ENCODE results near the gene WDR7.

Gene WDR7

GRCh38 chr18:56815926-56816325 lies 164.8 kb downstream of the WDR7 start:
- DNase-seq, result no peak

- DNase-seq, result no peak
Measured at GRCh38 chr18:56823986-56824565, 172.9 kb downstream of the WDR7 start.

- DNase-seq, result no peak
Measured at GRCh38 chr18:56825321-56825720, 174.2 kb downstream of the WDR7 start.

- no peak for DNase-seq
Measured at GRCh38 chr18:56825878-56826277, 174.7 kb downstream of the WDR7 start.

- no peak for DNase-seq
Measured at GRCh38 chr18:56831988-56832387, 180.8 kb downstream of the WDR7 start.

- no peak for DNase-seq
Measured at GRCh38 chr18:56835331-56835730, 184.2 kb downstream of the WDR7 start.

GRCh38 chr18:56836173-56836572 lies 185.0 kb downstream of the WDR7 start:
- no peak for DNase-seq

GRCh38 chr18:56841836-56842235 lies 190.7 kb downstream of the WDR7 start:
- no peak for DNase-seq

- no peak for DNase-seq
Measured at GRCh38 chr18:56843241-56843640, 192.1 kb downstream of the WDR7 start.

- no peak for DNase-seq
Measured at GRCh38 chr18:56844556-56844955, 193.4 kb downstream of the WDR7 start.

- no peak for DNase-seq
Measured at GRCh38 chr18:56851774-56852173, 200.6 kb downstream of the WDR7 start.

GRCh38 chr18:56853961-56854360 lies 202.8 kb downstream of the WDR7 start:
- DNase-seq, result no peak

GRCh38 chr18:56861244-56861643 lies 210.1 kb downstream of the WDR7 start:
- DNase-seq, result no peak

- DNase-seq, result peak; percentile 29
Measured at GRCh38 chr18:56869189-56869777, 218.1 kb downstream of the WDR7 start.

- no peak for DNase-seq
Measured at GRCh38 chr18:56870982-56871381, 219.8 kb downstream of the WDR7 start.

- DNase-seq, result no peak
Measured at GRCh38 chr18:56872140-56872539, 221.0 kb downstream of the WDR7 start.

- DNase-seq, result no peak
Measured at GRCh38 chr18:56873441-56874140, 222.4 kb downstream of the WDR7 start.

GRCh38 chr18:56878711-56879110 lies 227.6 kb downstream of the WDR7 start:
- DNase-seq, result no peak

GRCh38 chr18:56884511-56884910 lies 233.4 kb downstream of the WDR7 start:
- DNase-seq, result no peak

- no peak for DNase-seq
Measured at GRCh38 chr18:56888978-56889377, 237.8 kb downstream of the WDR7 start.

GRCh38 chr18:56889621-56890020 lies 238.5 kb downstream of the WDR7 start:
- DNase-seq, result no peak

GRCh38 chr18:56890632-56891031 lies 239.5 kb downstream of the WDR7 start:
- DNase-seq, result no peak

- DNase-seq, result no peak
Measured at GRCh38 chr18:56891116-56891515, 240.0 kb downstream of the WDR7 start.

GRCh38 chr18:56891870-56892269 lies 240.7 kb downstream of the WDR7 start:
- DNase-seq, result no peak

- DNase-seq, result no peak
Measured at GRCh38 chr18:56897122-56897521, 246.0 kb downstream of the WDR7 start.

Data from CD4-positive, alpha-beta T cell treated with Interleukin-4 for 4 hours (primary cell).